Tibial nerve (tissue), 4 donors: ENCODE results near the gene VGLL3. TPM values are rescaled to one million over a fixed set of nuclear protein-coding genes. Genes with fewer than 3 reads are reported as not detected.

ENCODE experiments used
- DNase-seq, 2 donors: peaks; one replicate each; pipeline ENCODE4 v3.0.0-alpha.2; 2019; ENCODE audit warnings: low spot score in 2 of 2
- H3K27ac ChIP-seq, 4 donors: fragments of 200-600 bp; sonication (generic) in 3 of 4; one replicate each; pipeline ENCODE4 v1.5.1; 2017 to 2019; ENCODE audit warnings: mild to moderate bottlenecking in 1 of 4
- H3K27me3 ChIP-seq, 2 donors: fragments of 200-600 bp; sonication (generic) in 1 of 2; one replicate each; pipeline versions ENCODE4 v1.5.1 to v1.6.0; 2017 to 2019
- H3K36me3 ChIP-seq, 3 donors: fragments of 200-600 bp; sonication (generic); one replicate each; pipeline ENCODE4 v1.5.1; 2018 to 2019
- H3K4me1 ChIP-seq, 4 donors: fragments of 200-600 bp; sonication (generic) in 3 of 4; one replicate each; pipeline ENCODE4 v1.5.1; 2017 to 2019
- H3K4me3 ChIP-seq, 4 donors: fragments of 200-600 bp; sonication (generic) in 3 of 4; one replicate each; pipeline ENCODE4 v1.5.1; 2017 to 2019; ENCODE audit warnings: mild to moderate bottlenecking in 1 of 4, moderate library complexity in 1 of 4
- H3K9me3 ChIP-seq, 4 donors: fragments of 200-600 bp; sonication (generic) in 3 of 4; one replicate each; pipeline ENCODE4 v1.5.1; 2017 to 2019
- CTCF ChIP-seq, 5 experiments: fragments of 200-600 bp in 3 of 5; fragments of 450-650 bp in 2 of 5; sonication (generic) in 3 of 5; IDR thresholded peaks; one replicate each; pipeline ENCODE4 v1.5.1; 2016 to 2019; ENCODE audit warnings: antibody characterized with exemption in 5 of 5, mild to moderate bottlenecking in 3 of 5, moderate library complexity in 2 of 5
- EP300 ChIP-seq, 2 donors: sonication (generic); formaldehyde crosslinking; IDR thresholded peaks; one replicate each; pipeline ENCODE4 v1.6.1; 2017; ENCODE audit warnings: antibody characterized with exemption in 2 of 2, mild to moderate bottlenecking in 1 of 2
- POLR2A ChIP-seq, 2 donors: fragments of 450-650 bp; IDR thresholded peaks; one replicate each; pipeline ENCODE4 v1.6.1; 2017; ENCODE audit warnings: antibody characterized with exemption in 2 of 2, mild to moderate bottlenecking in 2 of 2, moderate library complexity in 2 of 2
- WGBS, 2 donors: methylation state at CpG; one replicate each; pipeline ENCODE4 v1.1.5; 2018; 5-methylcytosine and 5-hydroxymethylcytosine counted together
- total RNA-seq, 4 donors: library from RNA; depleted of rRNA; stranded (reverse); fragments of >200 nt; gene quantifications; one replicate each; pipeline ENCODE4 v1.1.0, GENCODE V29; 2016

VGLL3 gene
- total RNA-seq, 4 donors from 2014 or later = 54.3 to 81.5 (median 61.2) TPM

GRCh38 chr3:86961297-86961696 lies 29.7 kb downstream of the VGLL3 start:
- Histone ChIP-seq H3K27me3 (no peaks in the 10 kb centered on the region), H3K4me3 (no peak overlapping the region), H3K36me3 (peaks cover 0 to 30% (median 0%) of the 10 kb centered on the region in 3 donors), H3K9me3 (no peaks in the 10 kb centered on the region), H3K4me1 (peaks cover 0 to 56% (median 3%) of the 10 kb centered on the region in 4 donors), H3K27ac (peak overlapping the region in 1 of 4 donors; percentile 41)
- TF ChIP-seq POLR2A (IDR thresholded peaks at IDR 0.05) (no peak), EP300 (IDR thresholded peaks at IDR 0.05) (no peak), CTCF (IDR thresholded peaks at IDR 0.05) (no peak)
- 25 to 26% methylated on average over 3 of the region's 3 CpGs for WGBS, 2 donors
- no peak for DNase-seq

- no peak for DNase-seq
- TF ChIP-seq EP300 (IDR thresholded peaks at IDR 0.05) (no peak), POLR2A (IDR thresholded peaks at IDR 0.05) (no peak), CTCF (IDR thresholded peaks at IDR 0.05) (no peak)
- H3K36me3 ChIP-seq = peaks cover 0 to 22% (median 0%) of the 10 kb centered on the region in 3 donors
- peaks cover 0 to 59% (median 4%) of the 10 kb centered on the region in 4 donors for H3K4me1 ChIP-seq
- peak overlapping the region in 2 of 4 donors; percentile 25 to 26 for H3K27ac ChIP-seq
- WGBS, 2 donors = 75 to 79% methylated on average over 3 of the region's 3 CpGs
- no peak overlapping the region for H3K4me3 ChIP-seq
- H3K27me3 ChIP-seq = no peaks in the 10 kb centered on the region
- H3K9me3 ChIP-seq = no peaks in the 10 kb centered on the region
These were observed 30.4 kb downstream of the VGLL3 start for GRCh38 chr3:86960550-86960949.

GRCh38 chr3:86958534-86958933 lies 32.4 kb downstream of the VGLL3 start:
- Histone ChIP-seq H3K36me3 (peaks cover 0 to 8% (median 0%) of the 10 kb centered on the region in 3 donors), H3K4me1 (peaks cover 0 to 78% (median 10%) of the 10 kb centered on the region in 4 donors), H3K9me3 (no peaks in the 10 kb centered on the region), H3K27ac (no peak overlapping the region), H3K4me3 (no peak overlapping the region), H3K27me3 (no peaks in the 10 kb centered on the region)
- TF ChIP-seq POLR2A (IDR thresholded peaks at IDR 0.05) (no peak), CTCF (IDR thresholded peaks at IDR 0.05) (no peak), EP300 (IDR thresholded peaks at IDR 0.05) (no peak)
- 25 to 35% methylated on average over 1 of the region's 1 CpG for WGBS, 2 donors
- no peak for DNase-seq

- peak overlapping the region in 1 of 4 donors; percentile 27 for H3K27ac ChIP-seq
- H3K9me3 ChIP-seq = no peaks in the 10 kb centered on the region
- peaks cover 0 to 72% (median 11%) of the 10 kb centered on the region in 4 donors for H3K4me1 ChIP-seq
- H3K36me3 ChIP-seq = no peaks in the 10 kb centered on the region
- no peaks in the 10 kb centered on the region for H3K27me3 ChIP-seq
- TF ChIP-seq POLR2A (IDR thresholded peaks at IDR 0.05) (no peak), CTCF (IDR thresholded peaks at IDR 0.05) (no peak), EP300 (IDR thresholded peaks at IDR 0.05) (no peak)
- no peak overlapping the region for H3K4me3 ChIP-seq
- DNase-seq = no peak
- 47 to 51% methylated on average over 2 of the region's 2 CpGs for WGBS, 2 donors
These were observed 36.2 kb downstream of the VGLL3 start for GRCh38 chr3:86954747-86955146.

- TF ChIP-seq POLR2A (IDR thresholded peaks at IDR 0.05) (no peak), CTCF (IDR thresholded peaks at IDR 0.05) (no peak), EP300 (IDR thresholded peaks at IDR 0.05) (no peak)
- H3K27ac ChIP-seq = peak overlapping the region in 1 of 4 donors; percentile 27
- peaks cover 0 to 74% (median 11%) of the 10 kb centered on the region in 4 donors for H3K4me1 ChIP-seq
- H3K27me3 ChIP-seq = no peaks in the 10 kb centered on the region
- no peak overlapping the region for H3K4me3 ChIP-seq
- no peaks in the 10 kb centered on the region for H3K9me3 ChIP-seq
- WGBS, 2 donors = 50 to 65% methylated on average over 1 of the region's 1 CpG
- H3K36me3 ChIP-seq = no peaks in the 10 kb centered on the region
- DNase-seq = no peak
These were observed 36.7 kb downstream of the VGLL3 start for GRCh38 chr3:86954226-86954625.
